ENCODE results near the gene TCF7L2.

TCF7L2 gene

GRCh38 chr10:112918771-112919170 is 31.3 kb upstream of the TCF7L2 start:
- no peak overlapping the region for H3K9ac ChIP-seq (ENCODE audit: low read length)
- no peak overlapping the region for H3K27ac ChIP-seq (ENCODE audit: low read depth, low read length)
- no peak overlapping the region for H3K4me2 ChIP-seq (ENCODE audit: low read depth, low read length, poor library complexity, severe bottlenecking)
- H3K9me2 ChIP-seq (replicated peaks; ENCODE audit: insufficient read depth, low read length): no peaks in the 10 kb centered on the region
- no peaks in the 10 kb centered on the region for H3K9me3 ChIP-seq (ENCODE audit: insufficient read depth, low read length)
- H3K79me2 ChIP-seq (ENCODE audit: insufficient read depth, low read length): no peaks in the 10 kb centered on the region
- H4K20me1 ChIP-seq (ENCODE audit: low read depth, low read length): no peaks in the 10 kb centered on the region
- no peak for TF ChIP-seq EZH2phosphoT487 (conservative IDR thresholded peaks at IDR 0.05; ENCODE audit: low read length)
- TF ChIP-seq, protein P1, sequence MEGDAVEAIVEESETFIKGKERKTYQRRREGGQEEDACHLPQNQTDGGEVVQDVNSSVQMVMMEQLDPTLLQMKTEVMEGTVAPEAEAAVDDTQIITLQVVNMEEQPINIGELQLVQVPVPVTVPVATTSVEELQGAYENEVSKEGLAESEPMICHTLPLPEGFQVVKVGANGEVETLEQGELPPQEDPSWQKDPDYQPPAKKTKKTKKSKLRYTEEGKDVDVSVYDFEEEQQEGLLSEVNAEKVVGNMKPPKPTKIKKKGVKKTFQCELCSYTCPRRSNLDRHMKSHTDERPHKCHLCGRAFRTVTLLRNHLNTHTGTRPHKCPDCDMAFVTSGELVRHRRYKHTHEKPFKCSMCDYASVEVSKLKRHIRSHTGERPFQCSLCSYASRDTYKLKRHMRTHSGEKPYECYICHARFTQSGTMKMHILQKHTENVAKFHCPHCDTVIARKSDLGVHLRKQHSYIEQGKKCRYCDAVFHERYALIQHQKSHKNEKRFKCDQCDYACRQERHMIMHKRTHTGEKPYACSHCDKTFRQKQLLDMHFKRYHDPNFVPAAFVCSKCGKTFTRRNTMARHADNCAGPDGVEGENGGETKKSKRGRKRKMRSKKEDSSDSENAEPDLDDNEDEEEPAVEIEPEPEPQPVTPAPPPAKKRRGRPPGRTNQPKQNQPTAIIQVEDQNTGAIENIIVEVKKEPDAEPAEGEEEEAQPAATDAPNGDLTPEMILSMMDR (IDR thresholded peaks at IDR 0.05; ENCODE audit: insufficient read depth, low read length, poor library complexity, severe bottlenecking): no peak
- no peak overlapping the region for H2AFZ ChIP-seq (ENCODE audit: low read depth, low read length, severe bottlenecking)
- H3K27me3 ChIP-seq (ENCODE audit: low read length): no peaks in the 10 kb centered on the region
- no peak overlapping the region for H3K4me3 ChIP-seq (ENCODE audit: insufficient read depth, low read length, poor library complexity, severe bottlenecking)
- H3K36me3 ChIP-seq (ENCODE audit: low read length): no peaks in the 10 kb centered on the region
- no peaks in the 10 kb centered on the region for H3F3A ChIP-seq (ENCODE audit: insufficient read depth)

- H3K4me3 ChIP-seq (ENCODE audit: insufficient read depth, low read length, poor library complexity, severe bottlenecking): no peak overlapping the region
- no peaks in the 10 kb centered on the region for H3K9me3 ChIP-seq (ENCODE audit: insufficient read depth, low read length)
- H3K79me2 ChIP-seq (ENCODE audit: insufficient read depth, low read length): no peaks in the 10 kb centered on the region
- no peaks in the 10 kb centered on the region for H3K9me2 ChIP-seq (replicated peaks; ENCODE audit: insufficient read depth, low read length)
- no peak overlapping the region for H3K27ac ChIP-seq (ENCODE audit: low read depth, low read length)
- no peaks in the 10 kb centered on the region for H4K20me1 ChIP-seq (ENCODE audit: low read depth, low read length)
- no peak overlapping the region for H2AFZ ChIP-seq (ENCODE audit: low read depth, low read length, severe bottlenecking)
- no peak for TF ChIP-seq EZH2phosphoT487 (conservative IDR thresholded peaks at IDR 0.05; ENCODE audit: low read length)
- TF ChIP-seq, protein P1 (IDR thresholded peaks at IDR 0.05; ENCODE audit: insufficient read depth, low read length, poor library complexity, severe bottlenecking): no peak
- H3F3A ChIP-seq (ENCODE audit: insufficient read depth): no peaks in the 10 kb centered on the region
- H3K9ac ChIP-seq (ENCODE audit: low read length): no peak overlapping the region
- no peak overlapping the region for H3K4me2 ChIP-seq (ENCODE audit: low read depth, low read length, poor library complexity, severe bottlenecking)
- no peaks in the 10 kb centered on the region for H3K27me3 ChIP-seq (ENCODE audit: low read length)
- H3K36me3 ChIP-seq (ENCODE audit: low read length): no peaks in the 10 kb centered on the region
Measured at GRCh38 chr10:112919721-112920120, 30.3 kb upstream of the TCF7L2 start.

DNA sequence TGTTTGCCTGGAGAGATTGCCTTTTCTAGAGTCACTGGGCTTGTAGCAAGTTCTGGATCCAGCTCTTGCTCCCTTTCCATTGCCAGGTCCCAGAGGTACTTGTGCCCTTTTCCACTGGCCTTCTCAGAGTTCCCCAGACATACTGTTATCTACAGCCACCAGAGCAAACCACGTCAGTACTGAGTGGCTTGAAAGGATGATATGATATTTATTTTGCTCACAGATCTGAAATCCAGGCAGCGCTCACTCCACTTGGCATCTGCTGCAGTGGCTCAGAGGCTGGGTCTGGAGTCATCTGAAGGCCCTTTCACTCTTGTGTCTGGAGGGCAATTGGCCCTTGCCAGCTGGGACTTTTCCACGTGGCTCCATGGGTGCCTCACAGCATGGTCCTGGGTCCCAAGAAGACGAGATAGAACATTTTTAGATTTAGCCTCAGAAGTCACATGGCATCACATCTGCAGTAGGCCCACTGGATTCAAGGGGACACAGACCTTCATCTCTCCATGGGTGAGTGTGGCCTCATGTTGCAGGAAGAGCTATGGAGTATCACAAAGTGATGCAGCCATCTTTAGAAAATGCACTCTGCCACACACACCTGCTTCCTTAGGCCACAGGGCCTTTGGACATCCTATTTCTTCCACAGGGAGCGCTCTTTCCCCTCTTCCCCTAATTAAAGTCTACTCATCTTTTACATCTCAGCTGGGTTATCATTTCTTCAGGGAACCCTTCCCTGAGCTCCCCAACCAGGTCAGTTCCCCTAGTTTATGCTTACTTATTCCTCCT is 22.9 kb upstream of the TCF7L2 start:
- H4K20me1 ChIP-seq (ENCODE audit: low read depth, low read length): no peaks in the 10 kb centered on the region
- no peaks in the 10 kb centered on the region for H3K27me3 ChIP-seq (ENCODE audit: low read length)

More for the DNA sequence above, 22.9 kb upstream of the TCF7L2 start:
- Histone ChIP-seq H3K79me2 (ENCODE audit: insufficient read depth, low read length) (no peaks in the 10 kb centered on the region), H3K4me2 (ENCODE audit: low read depth, low read length, poor library complexity, severe bottlenecking) (no peak overlapping the region), H3F3A (ENCODE audit: insufficient read depth) (no peaks in the 10 kb centered on the region), H3K4me3 (ENCODE audit: insufficient read depth, low read length, poor library complexity, severe bottlenecking) (no peak overlapping the region), H3K36me3 (ENCODE audit: low read length) (no peaks in the 10 kb centered on the region), H3K9me2 (replicated peaks; ENCODE audit: insufficient read depth, low read length) (no peaks in the 10 kb centered on the region), H3K9ac (ENCODE audit: low read length) (no peak overlapping the region), H2AFZ (ENCODE audit: low read depth, low read length, severe bottlenecking) (no peak overlapping the region), H3K27ac (ENCODE audit: low read depth, low read length) (no peak overlapping the region), H3K9me3 (ENCODE audit: insufficient read depth, low read length) (no peaks in the 10 kb centered on the region)
- TF ChIP-seq, protein P1 (IDR thresholded peaks at IDR 0.05; ENCODE audit: insufficient read depth, low read length, poor library complexity, severe bottlenecking): no peak
- no peak for TF ChIP-seq EZH2phosphoT487 (conservative IDR thresholded peaks at IDR 0.05; ENCODE audit: low read length)

All from SU-DHL-6 (cell line).